H1 (cell line): ENCODE measurements around the gene CLBA1. TPM values are rescaled to one million over a fixed set of nuclear protein-coding genes. Genes with fewer than 3 reads are reported as not detected.

Experiments
- GTF2F1 ChIP-seq: IDR thresholded peaks from 2 replicates; pipeline ENCODE4 v1.6.1; 2012; ENCODE audit warnings: low read depth, low read length, improper control_type of control experiment, borderline replicate concordance
- polyA plus RNA-seq, 7 experiments: library from polyadenylated mRNA; depleted of rRNA in 3 of 7; stranded (reverse) in 5 of 7; unstranded in 2 of 7; fragments of >200 nt in 5 of 7; fragments of 200-250 nt in 2 of 7; gene quantifications; 1 replicate in 5 of 7; 2 replicates in 1 of 7; 4 replicates in 1 of 7; pipeline versions ENCODE4 v1.2.1 to v1.2.3, GENCODE V29; 2011 to 2013; ENCODE audit warnings: missing spikeins in 2 of 7, mixed read lengths in 2 of 7
- total RNA-seq: library from RNA; stranded (reverse); fragmentation: NEBNext Ultra II Directional; extraction: Animal tissue kit (Norgen Biotek cat#: 25700); gene quantifications from 2 replicates; pipeline ENCODE4 v1.2.1, GENCODE V29; 2021

Gene CLBA1
- total and polyA plus RNA-seq, 2 of the 8 experiments (the other 6 are each of a cell fraction or from before 2014, with no cell fraction given) = 1.6 to 2.4 TPM

DNA sequence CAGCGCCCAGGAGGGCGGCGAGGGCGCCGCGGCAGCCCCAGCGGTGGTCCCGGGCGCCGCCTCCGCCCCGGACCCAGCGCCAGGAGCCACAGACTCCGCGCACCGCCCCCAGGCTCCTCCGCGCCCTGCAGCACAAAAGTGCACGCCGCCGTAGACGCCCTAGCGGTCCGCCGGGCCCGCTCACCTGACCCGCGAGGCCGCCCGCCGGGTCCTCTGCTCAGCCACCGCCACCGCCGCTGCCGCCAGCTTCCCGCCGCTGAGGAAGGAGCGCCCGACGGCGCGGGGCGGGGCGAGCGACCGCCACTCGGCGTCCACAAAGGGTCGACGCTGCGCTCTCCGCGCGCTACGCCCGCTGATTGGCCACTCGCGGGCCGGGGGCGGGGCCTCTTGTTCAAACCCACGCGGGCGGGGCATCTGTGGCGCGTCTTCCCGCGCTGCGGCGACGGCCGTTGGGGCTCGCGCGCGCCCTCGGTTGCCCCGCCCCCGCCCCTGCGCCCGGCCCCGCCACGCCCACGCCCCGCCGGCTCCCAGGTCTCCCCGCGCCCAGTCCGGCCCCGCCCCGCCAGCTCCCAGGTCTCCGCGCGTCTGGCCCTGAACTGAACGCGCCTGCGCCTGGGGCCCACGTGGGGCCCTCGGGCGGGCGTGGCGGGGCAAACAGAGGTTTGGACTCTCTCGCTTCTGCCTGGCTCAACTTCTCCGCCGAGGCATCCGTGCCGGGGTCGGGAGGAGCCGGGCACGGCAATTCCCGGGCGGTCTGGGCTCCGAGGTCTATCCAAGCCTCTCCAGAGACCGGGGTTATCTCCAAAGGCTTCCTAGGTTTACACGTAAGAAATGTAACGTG, 35.4 kb downstream of the CLBA1 start, which contains the start of gene CDCA4 (continued):
- TF ChIP-seq GTF2F1 = no peak
